T-helper 2 cell treated with Interferon-gamma antibody and Interleukin-4, amounts not matched to agents 100 ng/mL and 5 ng/mL, for 36 hours (primary cell): ENCODE measurements around the gene RGS1. TPM values are rescaled to one million over a fixed set of nuclear protein-coding genes. Genes with fewer than 3 reads are reported as not detected.

ENCODE experiments used
- intact Hi-C: fragments of 100-400 bp; cut with micrococcal nuclease; formaldehyde crosslinking; loops from one replicate; pipeline ENCODE4 v1.15.1; 2023
- total RNA-seq: library from RNA; stranded (reverse); gene quantifications from 2 replicates; pipeline ENCODE4 v1.2.3, GENCODE V29; 2022

RGS1 gene
- total RNA-seq, 1 donor from 2014 or later, result 8.6 TPM

- intact Hi-C loops, result loop anchor here (5.0 kb wide), 1 partner anchor 543 kb away; the partner anchor contains the start of gene CDC73
Observed at GRCh38 chr1:192579010-192579738, 3.6 kb downstream of the RGS1 start.

GRCh38 chr1:192580351-192580962 is 4.9 kb downstream of the RGS1 start:
- intact Hi-C loops, result loop anchor here (1.0 to 2.0 kb wide), 3 partner anchors 14 to 103 kb away; no protein-coding TSS in a partner anchor

GRCh38 chr1:192581131-192581927 is 5.8 kb downstream of the RGS1 start:
- intact Hi-C loops, result loop anchor here (2.0 kb wide), 1 partner anchor 13 kb away; no protein-coding TSS in a partner anchor

GRCh38 chr1:192584866-192585265 is 9.3 kb downstream of the RGS1 start:
- intact Hi-C loops, result no loop called here

GRCh38 chr1:192587386-192588266 is 12.1 kb downstream of the RGS1 start:
- intact Hi-C loops, result no loop called here

GRCh38 chr1:192588546-192588945 is 13.0 kb downstream of the RGS1 start:
- intact Hi-C loops, result no loop called here

- intact Hi-C loops, result no loop called here
Observed at GRCh38 chr1:192589813-192590212, 14.2 kb downstream of the RGS1 start.

- intact Hi-C loops, result no loop called here
Observed at GRCh38 chr1:192592517-192592916, 16.9 kb downstream of the RGS1 start.

GRCh38 chr1:192592981-192593708 is 17.6 kb downstream of the RGS1 start:
- intact Hi-C loops, result no loop called here

- intact Hi-C loops, result loop anchor here (2.0 kb wide), 1 partner anchor 14 kb away; no protein-coding TSS in a partner anchor
Observed at GRCh38 chr1:192595299-192595698, 19.7 kb downstream of the RGS1 start.

- intact Hi-C loops, result no loop called here
Observed at GRCh38 chr1:192598589-192598988, 23.0 kb downstream of the RGS1 start.

- intact Hi-C loops, result no loop called here
Observed at GRCh38 chr1:192600275-192600674, 24.7 kb downstream of the RGS1 start.

GRCh38 chr1:192601143-192601542 is 25.6 kb downstream of the RGS1 start:
- intact Hi-C loops, result no loop called here

GRCh38 chr1:192601567-192601966 is 26.0 kb downstream of the RGS1 start:
- intact Hi-C loops, result no loop called here

GRCh38 chr1:192602757-192603156 is 27.2 kb downstream of the RGS1 start:
- intact Hi-C loops, result no loop called here

- intact Hi-C loops, result no loop called here
Observed at GRCh38 chr1:192603218-192603787, 27.7 kb downstream of the RGS1 start.

GRCh38 chr1:192604979-192605620 is 29.5 kb downstream of the RGS1 start:
- intact Hi-C loops, result no loop called here

GRCh38 chr1:192608671-192609070 is 33.1 kb downstream of the RGS1 start:
- intact Hi-C loops, result loop anchor here (1.0 kb wide), 5 partner anchors 28 to 200 kb away; partner anchors contain the start of gene RGS1
